ENCODE results near the gene COBL. TPM values are rescaled to one million over a fixed set of nuclear protein-coding genes. Genes with fewer than 3 reads are reported as not detected.

Gene COBL
- total and polyA plus RNA-seq, 9 of the 15 experiments (the other 6 are each of a cell fraction or from before 2014, with no cell fraction given), result 0.01 to 2.4 (median 0.09) TPM; not detected in 3

GRCh38 chr7:51067258-51067657 is 249.4 kb downstream of the COBL start (continued):
- TF ChIP-seq ZNF592 (IDR thresholded peaks at IDR 0.05) (no peak), MAFF (IDR thresholded peaks at IDR 0.05; ENCODE audit: low read length) (no peak), ZBTB11 (CRISPR knock-in tag; IDR thresholded peaks at IDR 0.05) (no peak), EP300 (IDR thresholded peaks at IDR 0.05; ENCODE audit: low read length) (no peak), NCOA4 (IDR thresholded peaks at IDR 0.05; ENCODE audit: partially characterized antibody) (no peak), NKRF (IDR thresholded peaks at IDR 0.05; ENCODE audit: borderline replicate concordance) (no peak), MAX (CRISPR knock-in tag; IDR thresholded peaks at IDR 0.05) (no peak), ZNF274 (IDR thresholded peaks at IDR 0.05; ENCODE audit: borderline replicate concordance, low read depth, low read length) (no peak), TAL1 (IDR thresholded peaks at IDR 0.05) (no peak), RFX7 (CRISPR knock-in tag; IDR thresholded peaks at IDR 0.05) (no peak), ATF4 (CRISPR knock-in tag; IDR thresholded peaks at IDR 0.05) (no peak), PPARD (CRISPR knock-in tag; IDR thresholded peaks at IDR 0.05) (no peak), TSHZ1 (CRISPR knock-in tag; IDR thresholded peaks at IDR 0.05) (no peak)
